NCI-H128 (cell line): ENCODE measurements around the gene HLF.

Experiments used
- DNase-seq: peaks from one replicate; lab custom pipeline; 2025; ENCODE audit not compliant: unreplicated experiment; lab: John Stamatoyannopoulos, UW

HLF gene

DNA sequence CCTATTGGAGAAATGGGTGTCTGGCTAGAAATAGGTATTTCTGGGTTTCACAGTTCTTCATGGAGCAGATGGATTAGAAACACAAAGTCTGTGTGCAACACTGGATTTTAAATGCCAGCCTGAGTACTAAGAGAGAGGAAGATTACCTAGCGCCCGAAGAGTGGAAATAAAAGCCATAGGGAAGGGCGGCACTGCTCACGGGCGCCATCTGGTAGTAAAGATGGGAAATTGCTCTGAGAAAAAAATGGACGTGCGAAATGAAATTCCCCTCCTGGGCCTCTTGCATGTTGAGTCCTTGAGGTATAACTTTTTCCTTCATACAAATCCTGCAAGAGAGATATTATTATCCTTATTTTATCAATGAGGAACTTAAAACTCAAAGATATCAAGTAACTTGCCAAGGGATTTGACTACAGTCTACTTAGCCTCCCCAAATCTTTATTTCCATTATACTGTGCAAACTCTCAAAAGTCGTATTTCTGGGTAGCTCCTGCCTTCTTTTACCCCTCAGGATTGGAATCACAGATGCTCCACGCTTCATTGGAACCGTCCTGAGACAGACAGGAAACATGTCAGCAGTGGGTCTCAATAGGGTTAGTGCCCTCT lies 84.1 kb downstream of the HLF start:
- peak; percentile 8 for DNase-seq

DNA sequence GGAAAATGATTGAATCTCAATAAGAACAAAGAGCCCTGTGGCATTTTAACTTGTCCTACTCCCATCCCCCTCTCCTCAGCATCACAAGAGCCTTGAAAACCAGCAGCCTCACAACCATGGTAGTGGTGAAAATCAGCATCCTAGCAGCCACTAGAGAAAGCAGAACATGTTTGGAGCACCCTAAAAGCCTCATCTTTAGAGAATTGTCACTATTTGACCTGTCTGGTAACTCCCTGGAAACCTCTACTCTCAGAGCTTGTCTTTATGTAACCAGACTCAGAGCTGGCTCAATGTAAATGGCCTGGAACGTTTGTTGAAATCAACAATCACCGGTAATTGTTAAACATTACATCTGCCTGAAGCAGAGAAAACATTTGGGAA lies 86.1 kb downstream of the HLF start:
- no peak for DNase-seq

DNA sequence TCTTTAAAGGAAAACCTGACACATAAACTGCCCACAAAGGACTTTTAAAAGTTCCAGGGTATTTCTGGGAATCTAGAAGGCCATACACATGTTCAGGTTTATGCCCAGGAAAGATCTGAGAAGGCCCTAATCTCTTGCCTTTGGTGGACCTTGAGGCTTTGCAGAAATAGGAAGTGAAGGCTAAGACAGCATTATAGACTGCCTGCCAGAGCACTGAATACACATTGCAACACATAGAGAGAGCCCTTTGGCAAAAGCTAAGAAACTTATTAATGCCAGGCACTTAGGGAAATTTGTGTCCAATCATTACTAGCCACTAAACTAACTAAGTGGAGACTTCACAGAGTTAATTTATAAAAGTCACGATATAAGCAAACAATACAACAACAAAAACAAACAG lies 86.5 kb downstream of the HLF start:
- DNase-seq = no peak

DNA sequence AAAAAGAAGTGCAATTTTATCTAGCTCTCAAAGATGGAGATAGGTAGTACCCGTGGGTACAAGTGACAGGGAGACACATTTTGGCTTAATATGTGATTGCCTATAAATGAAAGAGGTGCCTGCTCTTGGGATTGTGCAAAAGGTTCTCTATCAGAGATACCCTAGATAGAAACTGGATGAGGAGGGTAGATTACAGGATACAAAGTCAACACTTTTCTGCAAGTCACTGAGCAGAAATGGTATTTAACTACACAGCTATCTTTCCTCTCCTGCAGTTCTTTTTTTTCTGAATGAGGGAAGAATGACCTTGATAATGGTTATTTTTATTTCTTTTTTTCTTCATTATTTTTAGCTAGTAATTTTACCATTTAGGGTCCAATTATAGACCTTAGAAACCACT lies 89.2 kb downstream of the HLF start:
- no peak for DNase-seq

DNA sequence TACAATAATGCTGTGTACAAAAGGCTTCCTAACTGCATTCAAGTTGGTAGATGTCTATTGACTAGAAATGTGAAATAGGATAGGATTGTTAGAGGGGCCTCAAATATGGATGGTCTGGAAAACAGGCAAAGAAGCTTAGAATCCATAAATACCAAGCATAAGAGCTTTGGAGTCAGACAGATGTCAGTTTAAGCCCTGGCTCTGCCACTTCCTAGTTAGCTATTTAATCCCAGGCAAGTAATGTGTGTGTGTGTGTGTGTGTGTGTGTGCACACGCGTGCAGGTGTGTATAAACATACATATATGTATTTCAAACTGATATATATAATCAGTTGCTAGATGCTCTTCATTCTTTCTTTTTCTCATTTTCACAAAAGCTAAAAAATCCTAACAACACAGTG lies 90.2 kb downstream of the HLF start:
- DNase-seq = no peak

DNA sequence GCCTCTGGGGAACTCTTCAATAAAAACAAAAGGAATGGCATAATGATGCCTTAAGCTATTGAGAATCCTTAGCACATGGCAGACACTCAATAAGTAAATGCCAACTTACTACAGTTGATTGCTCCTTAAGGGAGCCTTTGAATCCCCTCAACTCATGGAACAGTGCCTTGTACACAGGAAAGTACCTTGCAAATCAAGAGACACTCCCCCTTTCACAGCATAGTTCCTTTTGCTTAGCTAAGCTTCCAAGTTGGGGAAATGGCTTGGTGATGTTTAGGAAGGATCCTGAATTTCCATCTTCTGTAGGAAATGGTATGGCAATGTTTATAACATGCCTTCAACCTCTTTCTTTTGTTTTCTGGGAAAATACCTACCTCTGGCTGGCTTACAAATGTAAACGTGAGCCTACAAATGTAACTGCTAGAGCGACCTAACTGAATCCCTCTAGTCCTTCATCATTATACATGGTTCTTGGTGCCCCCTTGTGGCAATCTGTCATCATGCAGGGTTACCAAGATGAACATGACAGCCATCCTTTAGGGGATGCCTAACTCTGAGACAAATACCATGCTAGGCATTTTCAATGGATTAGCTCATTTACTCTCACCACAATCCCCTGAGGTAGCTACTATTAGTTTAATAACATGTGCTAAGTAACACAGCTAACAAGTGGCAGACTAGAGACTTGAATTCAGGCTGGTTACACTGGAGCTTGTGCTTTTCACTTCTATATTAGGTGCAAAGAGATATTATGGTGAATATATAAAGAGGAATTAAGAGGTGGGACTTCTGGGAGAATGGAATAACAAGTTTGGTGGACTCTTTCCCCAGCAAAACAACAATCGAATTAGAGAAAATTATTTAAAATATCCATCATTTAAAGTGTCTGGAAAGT lies 91.9 kb downstream of the HLF start:
- DNase-seq = no peak

DNA sequence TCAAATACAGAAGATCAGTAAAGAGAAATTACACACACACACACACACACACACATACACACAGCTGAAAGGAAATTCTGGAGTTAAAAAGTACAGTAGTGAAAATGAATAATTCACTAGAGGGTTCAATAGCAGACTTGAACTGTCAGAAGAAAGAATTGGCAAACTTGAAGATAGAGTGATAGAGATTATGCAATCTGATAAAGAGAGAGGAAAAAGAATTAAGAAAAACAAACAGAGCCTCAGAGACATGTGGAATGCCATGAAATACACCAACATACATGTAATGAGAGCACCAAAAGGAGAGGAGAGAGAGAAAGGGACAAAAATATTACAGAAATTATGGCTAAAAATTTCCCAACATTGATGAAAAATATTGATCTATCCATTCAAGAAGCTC lies 96.2 kb downstream of the HLF start:
- no peak for DNase-seq

DNA sequence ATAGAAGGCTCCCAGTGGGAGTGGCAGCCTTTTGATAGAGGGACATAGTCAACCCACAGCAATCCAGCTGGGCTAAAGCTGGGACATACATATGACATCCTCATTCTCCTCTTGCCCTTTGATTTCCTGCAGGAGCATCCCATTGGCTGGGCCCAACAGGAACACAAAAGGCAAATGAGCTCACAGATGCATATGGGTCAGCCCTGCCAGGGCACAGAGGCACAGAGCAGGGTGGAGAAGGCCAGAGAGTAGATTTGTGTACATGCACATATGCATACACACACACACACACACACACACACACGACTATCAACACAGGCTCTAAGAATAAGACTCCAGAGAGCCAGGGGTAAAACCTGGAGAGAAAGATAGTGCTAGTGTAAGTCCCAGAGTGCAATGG lies 98.3 kb downstream of the HLF start:
- no peak for DNase-seq

DNA sequence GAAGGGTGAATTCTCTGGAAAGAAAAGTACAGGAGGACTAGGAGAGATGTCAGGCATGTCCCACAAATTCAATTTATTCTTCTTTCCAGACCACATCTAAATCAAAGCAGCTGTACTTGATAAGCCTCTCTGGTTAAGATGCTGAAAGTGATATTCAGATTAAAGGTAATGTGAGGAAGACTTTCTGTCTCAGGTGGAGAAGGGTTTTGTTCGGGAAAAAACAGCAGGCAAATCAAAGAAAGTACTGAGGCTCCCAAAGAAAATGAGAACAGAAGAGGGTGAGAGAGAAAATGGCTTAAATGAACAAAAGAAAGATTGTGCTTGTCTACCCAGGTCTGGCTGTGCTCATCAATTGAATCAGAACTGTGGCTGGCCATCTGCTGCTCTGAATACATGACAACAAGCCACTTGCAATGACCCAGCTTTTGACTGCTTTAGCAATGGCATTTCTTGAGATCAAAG lies 101.3 kb downstream of the HLF start:
- no peak for DNase-seq

DNA sequence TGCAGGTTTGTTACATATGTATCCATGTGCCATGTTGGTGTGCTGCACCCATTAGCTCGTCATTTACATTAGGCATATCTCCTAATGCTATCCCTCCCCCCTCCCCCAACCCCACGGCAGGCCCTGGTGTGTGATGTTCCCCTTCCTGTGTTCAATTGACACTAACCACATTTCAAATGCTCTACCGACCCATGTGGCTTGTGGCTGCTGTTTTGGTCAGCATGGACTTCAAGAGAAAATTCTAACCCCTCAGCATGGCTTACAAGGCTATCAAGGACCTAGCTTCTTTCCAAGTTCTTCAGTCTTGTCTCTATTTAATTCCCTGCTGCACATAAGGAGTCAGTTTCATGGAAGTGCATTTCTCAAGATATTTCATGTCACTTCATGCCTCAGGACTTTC lies 103.9 kb downstream of the HLF start:
- no peak for DNase-seq
